GM20431 (cell line): ENCODE results near the gene ATP6V1C2.

ENCODE experiments used
- in situ Hi-C: fragments of 300-500 bp; cut with MseI, MboI; formaldehyde crosslinking; loops from one replicate; pipeline ENCODE4 v1.15.0; 2020; ENCODE audit warnings: low sequenced_read_pairs; ENCODE audit not compliant: unreplicated experiment

The ATP6V1C2 gene

DNA sequence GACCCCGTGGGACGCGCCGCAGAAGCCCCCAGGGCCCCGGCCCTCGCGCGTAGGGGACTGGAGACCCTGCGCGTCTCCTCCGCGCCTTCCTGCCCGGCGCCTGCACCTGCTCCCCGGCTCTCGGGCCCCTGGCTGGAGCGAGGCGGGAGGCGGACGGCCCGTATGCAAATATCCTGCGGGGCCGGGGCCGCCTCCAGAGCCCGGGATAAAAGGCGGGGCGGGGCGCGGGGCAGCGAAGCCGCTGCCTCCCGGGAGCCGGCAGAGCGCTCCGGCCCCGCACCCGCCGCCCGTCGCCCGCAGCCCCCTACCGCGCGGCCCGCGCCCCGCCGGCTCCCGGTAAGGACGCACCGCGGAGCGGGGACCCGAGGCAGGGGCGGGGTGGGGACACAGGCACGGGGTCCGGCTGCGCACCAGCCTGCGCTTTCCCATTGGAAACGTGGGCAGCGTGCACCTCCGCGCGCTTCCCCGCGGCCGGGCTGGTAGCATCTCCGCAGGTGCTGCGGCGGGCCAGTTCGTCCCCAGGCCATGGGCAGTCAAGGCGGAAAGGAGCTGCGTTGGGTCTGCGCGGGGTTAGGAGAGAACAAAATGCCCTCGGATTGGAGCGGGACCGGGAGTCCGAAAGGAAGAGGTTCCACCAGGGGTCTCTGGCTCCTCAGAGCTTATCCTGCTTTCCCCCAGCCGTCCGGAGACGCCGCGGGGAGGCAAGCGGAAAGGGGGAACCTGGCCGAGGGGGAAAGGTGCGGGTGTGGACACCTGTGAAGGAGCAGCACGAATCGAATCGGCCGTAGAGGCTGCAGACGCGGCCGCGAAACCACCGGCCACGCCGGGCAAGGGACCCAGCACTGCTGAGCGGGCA is at the start of gene ATP6V1C2:
TSS of gene ATP6V1C2 (plus strand) at position 235 of the 856 bp plus-strand sequence. CDS start 1,220 bp downstream, outside the sequence.
- in situ Hi-C loops, result no loop called here

GRCh38 chr2:10675131-10675530 is 46.3 kb upstream of the ATP6V1C2 start:
- in situ Hi-C loops, result no loop called here

GRCh38 chr2:10678225-10678624 is 43.2 kb upstream of the ATP6V1C2 start:
- in situ Hi-C loops, result no loop called here

DNA sequence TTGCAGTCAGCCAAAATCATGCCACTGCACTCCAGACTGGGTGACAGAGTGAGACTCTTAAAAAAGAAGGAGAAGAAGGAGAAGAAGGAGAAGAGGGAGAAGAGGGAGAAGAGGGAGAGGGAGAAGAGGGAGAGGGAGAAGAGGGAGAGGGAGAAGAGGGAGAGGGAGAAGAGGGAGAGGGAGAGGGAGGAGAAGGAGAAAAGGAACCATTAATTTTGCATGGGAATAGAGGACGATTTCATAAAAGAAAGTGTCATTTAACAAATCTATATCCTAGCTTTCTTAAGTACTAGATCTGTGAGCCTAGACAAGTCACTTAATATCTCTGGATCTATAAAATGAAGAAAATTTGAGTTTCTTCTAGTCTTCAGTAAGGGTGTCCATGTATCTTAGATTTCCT is 41.2 kb upstream of the ATP6V1C2 start:
- in situ Hi-C loops, result no loop called here

GRCh38 chr2:10680957-10681356 is 40.5 kb upstream of the ATP6V1C2 start:
- in situ Hi-C loops, result no loop called here

DNA sequence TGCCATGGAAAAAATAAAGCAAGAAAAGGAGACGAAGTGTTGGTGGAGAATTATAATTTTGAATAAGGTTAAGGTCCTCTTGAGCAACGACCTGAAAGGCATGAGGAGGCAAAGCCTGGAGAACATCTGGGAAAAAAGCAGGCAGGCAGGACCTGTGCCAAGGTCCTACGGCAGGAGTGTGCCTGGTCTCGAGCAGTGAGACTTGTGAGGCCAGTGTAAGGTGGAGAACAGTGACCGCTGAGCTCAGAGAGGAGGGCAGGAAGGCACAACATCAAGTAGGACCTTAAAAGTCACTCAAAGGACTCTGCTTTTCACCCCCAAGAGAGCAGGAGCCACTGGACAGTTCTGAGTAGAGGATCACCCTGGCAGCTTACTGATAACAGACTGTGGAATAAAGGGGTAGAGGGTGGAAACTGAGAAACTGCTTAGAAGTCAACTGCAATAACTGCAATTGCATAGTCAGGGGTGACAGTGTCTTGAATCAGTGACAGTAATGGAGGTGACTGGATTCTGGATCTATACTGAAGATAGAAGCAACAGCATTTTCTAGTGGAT is 35.2 kb upstream of the ATP6V1C2 start:
- in situ Hi-C loops, result no loop called here

DNA sequence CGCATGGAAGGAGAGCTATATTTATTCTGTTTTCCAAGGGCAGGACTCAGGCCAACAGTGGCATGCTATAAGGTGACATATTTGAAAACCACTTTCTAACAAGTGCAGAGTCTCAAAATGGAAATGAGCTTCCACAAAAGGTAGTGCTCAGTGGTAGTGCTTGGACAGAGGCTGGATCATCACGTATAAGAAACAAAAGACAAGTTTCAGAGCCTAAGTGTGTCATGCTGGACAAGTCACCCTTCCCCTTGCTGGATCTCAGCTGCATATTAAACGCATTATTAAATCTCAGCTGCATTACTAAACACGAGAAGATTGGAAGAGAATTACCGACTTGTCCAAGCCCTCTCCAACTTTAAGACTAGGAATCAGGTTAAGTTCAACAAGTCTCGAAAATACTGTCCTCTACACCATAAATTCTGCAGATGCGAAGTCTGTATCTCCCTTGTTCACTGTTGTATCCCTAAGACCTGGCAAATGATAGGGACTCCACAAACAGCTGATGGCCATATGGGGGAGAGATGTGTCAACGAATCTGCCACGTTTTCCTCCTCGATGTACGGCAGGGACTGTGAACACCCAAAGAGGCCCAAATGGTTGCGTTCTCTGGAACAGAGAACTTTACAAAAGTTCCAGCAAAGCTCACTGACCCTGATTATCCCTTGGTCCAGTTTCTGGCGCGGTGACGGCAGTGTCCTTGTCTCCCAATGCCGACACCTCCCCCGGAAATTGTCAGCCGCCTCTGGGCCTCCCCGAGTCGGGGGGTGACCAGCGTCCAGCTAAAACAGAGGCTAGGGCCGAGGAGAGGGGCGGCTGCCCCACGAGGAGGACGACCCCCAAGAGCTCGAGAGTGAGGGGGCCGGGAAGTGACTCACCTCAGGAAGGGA is 32.3 kb upstream of the ATP6V1C2 start:
- in situ Hi-C loops, result no loop called here

DNA sequence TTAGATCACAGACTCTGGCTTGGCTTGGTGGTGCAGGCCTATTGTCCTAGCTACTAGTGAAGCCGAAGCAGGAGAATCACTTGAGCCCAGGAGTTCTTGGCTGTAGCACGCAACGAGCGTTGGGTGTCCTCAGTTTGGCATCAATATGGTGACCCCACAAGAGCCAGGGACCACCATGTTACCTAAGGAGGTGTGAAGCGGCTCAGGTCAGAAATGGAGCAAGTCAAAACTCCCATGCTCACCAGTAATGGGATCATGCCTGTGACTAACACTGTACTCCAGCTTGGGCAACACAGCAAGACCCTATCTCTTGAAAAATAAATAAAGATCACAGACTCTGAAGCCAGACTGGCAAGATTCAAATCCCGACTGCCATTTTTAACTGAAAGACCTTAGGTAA is 29.9 kb upstream of the ATP6V1C2 start:
- in situ Hi-C loops, result no loop called here

GRCh38 chr2:10700078-10700803 is 21.2 kb upstream of the ATP6V1C2 start:
- in situ Hi-C loops, result no loop called here

GRCh38 chr2:10704034-10704594 is 17.3 kb upstream of the ATP6V1C2 start:
- in situ Hi-C loops, result no loop called here

DNA sequence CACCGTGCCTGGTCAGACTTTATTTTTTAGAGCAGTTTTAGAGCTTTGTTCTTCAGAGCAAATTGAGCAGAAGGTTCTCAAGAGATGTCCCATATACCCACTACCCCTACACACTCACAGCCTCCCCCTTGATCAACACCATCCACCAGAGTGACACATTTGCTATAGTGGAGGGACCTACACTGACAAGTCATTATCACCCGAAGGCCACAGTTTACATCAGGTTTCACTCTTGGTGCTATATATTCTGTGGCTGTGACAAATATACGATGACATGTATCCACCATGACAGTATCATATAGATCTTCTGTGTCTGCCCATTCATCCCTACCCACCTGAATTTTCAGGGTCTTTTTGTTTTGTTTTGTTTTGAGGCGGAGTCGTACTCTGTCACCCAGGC is 15.4 kb upstream of the ATP6V1C2 start:
- in situ Hi-C loops, result no loop called here

DNA sequence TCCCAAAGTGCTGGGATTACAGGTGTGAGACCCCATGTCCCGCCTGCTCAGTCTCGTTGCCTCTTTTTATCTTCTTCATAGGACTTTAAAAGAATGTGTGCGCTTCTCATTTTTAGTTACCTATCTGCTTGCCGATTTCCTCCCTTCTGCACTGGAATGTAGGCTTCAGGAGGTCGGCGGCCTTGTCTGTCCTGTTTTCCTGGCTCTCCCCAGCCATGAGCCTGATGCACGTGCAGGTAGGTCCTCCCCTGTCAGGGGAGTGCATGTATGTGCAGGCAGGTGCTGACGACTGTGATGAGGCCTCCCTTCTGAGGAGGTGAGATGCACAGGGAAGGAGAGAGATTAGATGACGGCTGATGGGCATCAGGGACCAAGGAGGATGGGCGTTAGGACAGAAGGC is 13.6 kb upstream of the ATP6V1C2 start:
- in situ Hi-C loops, result no loop called here

DNA sequence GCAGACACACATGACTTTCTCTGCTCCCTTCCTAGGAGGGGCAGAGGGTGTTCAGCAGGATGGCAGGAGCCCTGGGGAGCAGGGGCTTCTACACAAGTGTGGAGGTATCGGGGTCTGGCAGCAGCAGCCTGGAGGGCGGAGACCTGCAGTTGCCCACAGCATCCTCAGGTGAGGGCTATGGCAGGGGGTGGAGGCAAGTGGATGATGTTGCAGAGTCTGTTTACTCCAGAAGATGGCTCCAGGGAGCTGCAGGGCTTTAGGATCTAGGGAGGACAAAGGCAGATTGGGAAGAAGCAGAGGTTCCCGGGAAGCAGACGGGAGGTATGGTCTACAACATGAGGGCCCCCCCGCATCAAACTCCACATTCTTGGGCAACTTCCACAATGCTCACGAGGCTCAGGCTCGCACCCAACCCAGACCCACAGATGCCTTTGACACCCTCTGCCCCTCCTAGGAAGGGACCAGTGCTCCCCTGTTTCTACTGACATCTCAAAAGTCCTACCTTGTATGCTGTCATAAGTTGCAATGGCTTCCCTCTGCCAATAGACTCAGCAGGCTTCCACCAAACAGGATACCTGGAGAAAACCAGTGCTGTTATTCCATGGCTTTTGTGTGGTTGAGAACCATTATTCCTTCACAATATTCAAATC is 12.0 kb upstream of the ATP6V1C2 start:
- in situ Hi-C loops, result no loop called here

- in situ Hi-C loops, result no loop called here
Measured at GRCh38 chr2:10712185-10712809, 9.1 kb upstream of the ATP6V1C2 start.

- in situ Hi-C loops, result no loop called here
Measured at GRCh38 chr2:10716581-10716980, 4.8 kb upstream of the ATP6V1C2 start.

GRCh38 chr2:10717628-10718027 is 3.8 kb upstream of the ATP6V1C2 start:
- in situ Hi-C loops, result no loop called here

DNA sequence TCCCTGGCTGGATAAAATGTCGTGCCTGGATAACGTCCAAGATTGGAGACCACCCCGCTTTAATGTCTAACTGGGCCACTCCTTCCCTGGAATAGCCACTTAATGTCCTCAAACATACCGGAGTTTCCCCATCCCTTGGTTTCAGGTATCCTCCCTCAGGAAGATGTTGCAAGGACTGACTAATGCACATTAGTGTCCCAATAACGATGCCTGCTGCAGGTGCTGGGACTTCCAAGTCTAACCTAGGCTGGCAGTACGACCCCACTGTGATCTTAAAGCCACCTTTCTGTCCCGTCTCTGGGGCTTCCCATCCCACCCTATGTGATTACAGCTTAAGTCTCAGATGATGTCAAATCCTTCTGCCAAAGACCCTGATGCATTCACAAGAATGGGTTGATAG is 1.1 kb upstream of the ATP6V1C2 start:
- in situ Hi-C loops, result no loop called here

- in situ Hi-C loops, result no loop called here
Measured at GRCh38 chr2:10720947-10721395, 459 bp upstream of the ATP6V1C2 start.
